Activated B cell treated with CpG ODN at 0.5 μM for 24 hours (primary cell): ENCODE measurements around the gene B3GALT2. TPM values are rescaled to one million over a fixed set of nuclear protein-coding genes. Genes with fewer than 3 reads are reported as not detected.

Experiments used
- ATAC-seq: fragments of 200-7000 bp; cut with Tn5 transposase; one replicate; pipeline ENCODE4 v1.10.0; 2021; ENCODE audit warnings: low read depth, mild to moderate bottlenecking, moderate library complexity
- CTCF ChIA-PET: fragments of 350-600 bp; sonication (Branson Sonifier 250); formaldehyde crosslinking; loops from one replicate; lab custom pipeline; 2021; ENCODE audit warnings: antibody characterized with exemption; lab: Charles Lee
- POLR2A ChIA-PET: fragments of 350-600 bp; sonication (Branson Sonifier 250); formaldehyde crosslinking; loops from one replicate; lab custom pipeline; 2021; ENCODE audit warnings: antibody characterized with exemption; lab: Charles Lee
- DNase-seq: peaks from one replicate; pipeline ENCODE4 v3.0.0; 2022
- H3K27ac Mint-ChIP-seq: one replicate; pipeline ENCODE4 v1.8.0; 2020; ENCODE audit warnings: mixed read lengths
- H3K27me3 Mint-ChIP-seq: one replicate; pipeline ENCODE4 v1.8.0; 2021; ENCODE audit warnings: mixed read lengths
- H3K36me3 Mint-ChIP-seq: one replicate; pipeline ENCODE4 v1.8.0; 2021; ENCODE audit warnings: low read depth, mixed read lengths
- H3K4me1 Mint-ChIP-seq: one replicate; pipeline ENCODE4 v1.8.0; 2021; ENCODE audit warnings: mixed read lengths
- H3K4me3 Mint-ChIP-seq: one replicate; pipeline ENCODE4 v1.8.0; 2020; ENCODE audit warnings: mild to moderate bottlenecking, mixed read lengths
- H3K9me3 Mint-ChIP-seq: one replicate; pipeline ENCODE4 v1.8.0; 2020; ENCODE audit warnings: mixed read lengths
- CTCF ChIP-seq: fragments of 200-600 bp; IDR thresholded peaks from one replicate; pipeline ENCODE4 v1.8.0; 2022; ENCODE audit warnings: antibody characterized with exemption, mild to moderate bottlenecking
- intact Hi-C: fragments of 100-400 bp; cut with micrococcal nuclease; formaldehyde crosslinking; loops from one replicate; pipeline ENCODE4 v1.15.1; 2024
- total RNA-seq: library from RNA; stranded (reverse); gene quantifications from 2 replicates; pipeline ENCODE4 v1.2.3, GENCODE V29; 2022

Gene B3GALT2
- total RNA-seq, 1 donor from 2014 or later = not detected

GRCh38 chr1:193140254-193140653, 46.2 kb downstream of the B3GALT2 start:
- intact Hi-C loops = loop anchor here (2.0 kb wide), 1 partner anchor 17 kb away; no protein-coding TSS in a partner anchor
- Mint-ChIP-seq H3K4me3 (no peak overlapping the region), H3K9me3 (no peaks in the 10 kb centered on the region), H3K27ac (no peak overlapping the region), H3K36me3 (peaks cover 79% of the 10 kb centered on the region), H3K4me1 (no peaks in the 10 kb centered on the region), H3K27me3 (no peaks in the 10 kb centered on the region)
- POLR2A ChIA-PET = no interaction called here
- DNase-seq = no peak
- CTCF ChIA-PET = no interaction called here
- TF ChIP-seq CTCF = no peak
- ATAC-seq = no peak

DNA sequence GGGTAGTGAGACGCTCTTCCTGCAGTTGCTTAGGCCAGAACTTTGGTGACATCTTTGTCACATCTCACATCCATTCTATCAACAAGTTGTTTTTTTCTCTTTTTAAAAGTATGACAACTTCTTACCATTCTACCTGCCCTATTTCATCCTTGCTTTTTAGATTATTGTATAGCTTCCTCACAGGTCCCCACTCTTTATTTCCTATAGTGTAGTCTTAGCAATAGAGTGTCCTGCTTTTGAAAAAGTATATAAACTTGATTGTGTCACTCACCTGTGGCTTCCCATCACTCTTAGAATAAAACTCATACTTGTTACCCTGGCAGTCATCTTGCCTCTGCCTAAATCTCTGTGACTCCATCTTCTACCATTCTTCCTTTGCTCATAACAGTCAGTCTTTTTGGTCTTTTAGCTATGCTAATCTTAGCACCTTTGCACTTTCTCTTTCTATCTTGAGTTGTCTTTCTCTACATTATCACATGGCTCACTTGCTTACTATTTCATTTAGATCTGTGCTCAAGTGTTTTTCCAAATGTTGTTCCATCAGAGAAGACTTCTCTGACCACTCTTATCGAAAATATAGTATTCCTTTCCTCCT, 55.0 kb downstream of the B3GALT2 start:
- ChIA-PET POLR2A (no interaction called here), CTCF (no interaction called here)
- H3K27ac Mint-ChIP-seq = no peak overlapping the region
- no peak for ATAC-seq
- H3K9me3 Mint-ChIP-seq = no peaks in the 10 kb centered on the region
- H3K4me1 Mint-ChIP-seq = peaks cover 14% of the 10 kb centered on the region
- H3K27me3 Mint-ChIP-seq = no peaks in the 10 kb centered on the region
- H3K36me3 Mint-ChIP-seq = peaks cover 57% of the 10 kb centered on the region
- TF ChIP-seq CTCF = no peak
- DNase-seq = no peak
- intact Hi-C loops = no loop called here
- no peak overlapping the region for H3K4me3 Mint-ChIP-seq

Other genes starting within 250 kb of the B3GALT2 start
- 32.3 and 36.4 TPM in 2 replicates for gene UCHL5, start 127.3 kb downstream of the B3GALT2 start, total RNA-seq
- 55.9 and 61.1 TPM in 2 replicates for gene RO60, start 127.0 kb downstream of the B3GALT2 start, total RNA-seq
- gene GLRX2, start 81.2 kb downstream of the B3GALT2 start, total RNA-seq = 10.9 and 14.4 TPM in 2 replicates
- 55.9 and 59.1 TPM in 2 replicates for gene CDC73, start 64.6 kb downstream of the B3GALT2 start, total RNA-seq